HepG2 (cell line): ENCODE data around the gene ELP5. TPM values are rescaled to one million over a fixed set of nuclear protein-coding genes. Genes with fewer than 3 reads are reported as not detected.
A peak's percentile ranks its signal among the peaks of the same experiment; 100 is the strongest.

Experiments used
- FLYWCH1 ChIP-seq: sonication (generic); formaldehyde crosslinking; IDR thresholded peaks from 2 replicates; pipeline ENCODE4 v1.8.1; 2023; ENCODE audit warnings: mild to moderate bottlenecking, missing genetic modification reagents
- FOXA3 ChIP-seq: IDR thresholded peaks from 2 replicates; pipeline ENCODE4 v1.6.1; 2016; ENCODE audit warnings: missing genetic modification reagents, missing compliant biosample characterization
- GFI1 ChIP-seq: sonication (generic); formaldehyde crosslinking; IDR thresholded peaks from 2 replicates; pipeline ENCODE4 v1.5.0; 2020; ENCODE audit warnings: missing genetic modification reagents, mild to moderate bottlenecking, borderline replicate concordance
- HIVEP1 ChIP-seq: sonication (generic); formaldehyde crosslinking; IDR thresholded peaks from 2 replicates; pipeline ENCODE4 v1.4.0; 2020; ENCODE audit warnings: mild to moderate bottlenecking, missing genetic modification reagents
- HMG20A ChIP-seq: IDR thresholded peaks from 2 replicates; pipeline ENCODE4 v1.6.1; 2016; ENCODE audit warnings: borderline replicate concordance
- MAFF ChIP-seq: IDR thresholded peaks from 2 replicates; pipeline ENCODE4 v1.6.1; 2011; ENCODE audit warnings: low read depth, low read length, improper control_type of control experiment
- MEIS2 ChIP-seq: sonication (generic); formaldehyde crosslinking; IDR thresholded peaks from 2 replicates; pipeline ENCODE4 v1.9.0; 2021; ENCODE audit warnings: mild to moderate bottlenecking, missing genetic modification reagents
- MYNN ChIP-seq: sonication (generic); formaldehyde crosslinking; IDR thresholded peaks from 2 replicates; pipeline ENCODE4 v1.4.0; 2020; ENCODE audit warnings: mild to moderate bottlenecking, low read depth, missing genetic modification reagents
- NAIF1 ChIP-seq: sonication (generic); formaldehyde crosslinking; IDR thresholded peaks from 2 replicates; pipeline ENCODE4 v1.5.0; 2020; ENCODE audit warnings: mild to moderate bottlenecking, missing genetic modification reagents, borderline replicate concordance
- PCBP2 ChIP-seq: fragments of 200-400 bp; formaldehyde crosslinking; optimal IDR thresholded peaks from 2 replicates; pipeline ENCODE3; 2018; ENCODE audit warnings: low read length, low read depth; ENCODE audit not compliant: poor library complexity, severe bottlenecking
- RARA ChIP-seq: IDR thresholded peaks from 2 replicates; pipeline ENCODE4 v1.6.1; 2016; ENCODE audit warnings: missing genetic modification reagents, missing compliant biosample characterization
- RBM22 ChIP-seq: fragments of 200-400 bp; formaldehyde crosslinking; optimal IDR thresholded peaks from 2 replicates; pipeline ENCODE3; 2017; ENCODE audit warnings: mild to moderate bottlenecking, low read length, moderate library complexity
- SUZ12 ChIP-seq: fragments of 150-350 bp; IDR thresholded peaks from 2 replicates; pipeline ENCODE4 v1.6.1; 2014; ENCODE audit warnings: low read depth, low read length
- TBL1XR1 ChIP-seq: fragments of 150-350 bp; IDR thresholded peaks from 2 replicates; pipeline ENCODE4 v1.6.1; 2014; ENCODE audit warnings: borderline replicate concordance, low read length; ENCODE audit not compliant: partially characterized antibody
- THAP11 ChIP-seq: IDR thresholded peaks from 2 replicates; pipeline ENCODE4 v1.6.1; 2016; ENCODE audit warnings: missing biosample characterization, missing genetic modification reagents
- TIGD3 ChIP-seq: sonication (generic); formaldehyde crosslinking; IDR thresholded peaks from 2 replicates; pipeline ENCODE4 v1.5.1; 2020; ENCODE audit warnings: mild to moderate bottlenecking, missing genetic modification reagents, borderline replicate concordance
- TRAFD1 ChIP-seq: sonication (generic); formaldehyde crosslinking; IDR thresholded peaks from 2 replicates; pipeline ENCODE4 v1.5.1; 2020; ENCODE audit warnings: missing genetic modification reagents, mild to moderate bottlenecking, borderline replicate concordance
- ZFP1 ChIP-seq: IDR thresholded peaks from 2 replicates; pipeline ENCODE4 v1.6.1; 2016
- ZFX ChIP-seq: sonication (generic); formaldehyde crosslinking; IDR thresholded peaks from 2 replicates; pipeline ENCODE4 v1.4.0; 2020; ENCODE audit warnings: mild to moderate bottlenecking, low read depth, missing genetic modification reagents, moderate library complexity
- ZNF234 ChIP-seq: sonication (generic); formaldehyde crosslinking; conservative IDR thresholded peaks from 2 replicates; pipeline ENCODE4 v1.5.1; 2020; ENCODE audit warnings: mild to moderate bottlenecking, missing genetic modification reagents
- ZNF337 ChIP-seq: sonication (generic); formaldehyde crosslinking; IDR thresholded peaks from 2 replicates; pipeline ENCODE4 v1.5.1; 2020; ENCODE audit warnings: missing genetic modification reagents, low read depth, mild to moderate bottlenecking, borderline replicate concordance
- ZNF530 ChIP-seq: sonication (generic); formaldehyde crosslinking; IDR thresholded peaks from 2 replicates; pipeline ENCODE4 v1.5.0; 2020; ENCODE audit warnings: low read depth, mild to moderate bottlenecking, missing genetic modification reagents
- ZNF619 ChIP-seq: sonication (generic); formaldehyde crosslinking; IDR thresholded peaks from 2 replicates; pipeline ENCODE4 v1.4.0; 2020; ENCODE audit warnings: mild to moderate bottlenecking, missing genetic modification reagents
- ZNF780A ChIP-seq: sonication (generic); formaldehyde crosslinking; IDR thresholded peaks from 2 replicates; pipeline ENCODE4 v1.8.0; 2022; ENCODE audit warnings: mild to moderate bottlenecking, missing genetic modification reagents, moderate library complexity
- ZNF891 ChIP-seq: sonication (generic); formaldehyde crosslinking; IDR thresholded peaks from 2 replicates; pipeline ENCODE4 v1.5.0; 2020; ENCODE audit warnings: mild to moderate bottlenecking, missing genetic modification reagents
- polyA plus RNA-seq, 8 experiments: library from polyadenylated mRNA; depleted of rRNA in 3 of 8; stranded (reverse) in 7 of 8; unstranded in 1 of 8; fragments of >200 nt; fragmentation: Illumina TruSeq in 4 of 8; extraction: Trizol in 4 of 8; gene quantifications; 2 replicates each; pipeline versions ENCODE4 v1.2.1 to v1.2.3, GENCODE V29; 2011 to 2016; ENCODE audit warnings: low read depth in 4 of 8, missing spikeins in 1 of 8, mixed read lengths in 1 of 8; ENCODE audit not compliant: insufficient read depth in 1 of 8
- total RNA-seq, 5 experiments: library from RNA; depleted of rRNA; stranded (reverse); fragments of >200 nt; fragmentation: Illumina TruSeq; extraction: Trizol; gene quantifications; 2 replicates each; pipeline ENCODE4 v1.2.3, GENCODE V29; 2016; ENCODE audit warnings: low read depth in 1 of 5
- TF ChIP-seq, protein P1 (sequence below): sonication (generic); formaldehyde crosslinking; IDR thresholded peaks from 2 replicates; pipeline ENCODE4 v1.8.1; 2022; ENCODE audit warnings: low read depth, mild to moderate bottlenecking, missing genetic modification reagents
- TF ChIP-seq, protein P2 (sequence below): IDR thresholded peaks from 2 replicates; pipeline ENCODE4 v1.6.1; 2016

The ELP5 gene
- total and polyA plus RNA-seq, 2 of the 13 experiments (the other 11 are each of a cell fraction or from before 2014, with no cell fraction given): 67.6 to 69.8 TPM

DNA sequence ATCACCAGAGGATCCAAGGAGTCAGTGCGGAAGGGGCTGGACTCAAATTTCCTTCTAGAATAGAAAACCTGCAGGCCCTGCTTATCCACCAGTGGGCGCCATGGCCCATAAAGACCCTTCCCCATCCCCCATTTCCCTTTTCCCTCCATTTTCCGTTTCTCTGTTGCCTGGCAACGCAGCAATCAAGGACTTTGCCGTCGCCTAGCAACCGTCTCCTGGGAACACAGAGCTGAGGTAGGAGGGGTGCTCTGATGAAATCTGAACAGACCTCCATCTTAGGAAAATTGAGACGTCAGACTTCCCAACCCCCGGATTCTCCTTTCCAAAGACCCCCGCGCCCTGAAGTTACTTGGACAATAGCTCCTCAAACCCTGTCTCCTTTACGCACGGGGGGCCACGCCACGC is 38.1 kb upstream of the ELP5 start (continued):
- TF ChIP-seq TIGD3 (CRISPR knock-in tag): no peak
- TF ChIP-seq FLYWCH1 (CRISPR knock-in tag): no peak
- no peak for TF ChIP-seq ZNF780A (CRISPR knock-in tag)
- TF ChIP-seq ZNF891 (CRISPR knock-in tag): no peak
- TF ChIP-seq NAIF1 (CRISPR knock-in tag): 0 out of 2 replicates have a peak, but pooled peaks have one; percentile 11
- TF ChIP-seq ZFP1 (CRISPR knock-in tag): no peak
- no peak for TF ChIP-seq TRAFD1 (CRISPR knock-in tag)
- peak; percentile 94; the same call in 1 of the 2 replicates for TF ChIP-seq MYNN (CRISPR knock-in tag)
- TF ChIP-seq RARA: no peak
- TF ChIP-seq THAP11 (CRISPR knock-in tag): no peak
- no peak for TF ChIP-seq GFI1 (CRISPR knock-in tag)
- TF ChIP-seq ZNF619 (CRISPR knock-in tag): no peak
- no peak for TF ChIP-seq ZNF234 (CRISPR knock-in tag)
- no peak for TF ChIP-seq ZNF530
- TF ChIP-seq RBM22: peak; percentile 99
- TF ChIP-seq SUZ12: no peak
- no peak for TF ChIP-seq ZFX (CRISPR knock-in tag)
- no peak for TF ChIP-seq HMG20A (CRISPR knock-in tag)
- TF ChIP-seq MEIS2: no peak
- TF ChIP-seq FOXA3 (CRISPR knock-in tag): no peak
- TF ChIP-seq, protein P1, sequence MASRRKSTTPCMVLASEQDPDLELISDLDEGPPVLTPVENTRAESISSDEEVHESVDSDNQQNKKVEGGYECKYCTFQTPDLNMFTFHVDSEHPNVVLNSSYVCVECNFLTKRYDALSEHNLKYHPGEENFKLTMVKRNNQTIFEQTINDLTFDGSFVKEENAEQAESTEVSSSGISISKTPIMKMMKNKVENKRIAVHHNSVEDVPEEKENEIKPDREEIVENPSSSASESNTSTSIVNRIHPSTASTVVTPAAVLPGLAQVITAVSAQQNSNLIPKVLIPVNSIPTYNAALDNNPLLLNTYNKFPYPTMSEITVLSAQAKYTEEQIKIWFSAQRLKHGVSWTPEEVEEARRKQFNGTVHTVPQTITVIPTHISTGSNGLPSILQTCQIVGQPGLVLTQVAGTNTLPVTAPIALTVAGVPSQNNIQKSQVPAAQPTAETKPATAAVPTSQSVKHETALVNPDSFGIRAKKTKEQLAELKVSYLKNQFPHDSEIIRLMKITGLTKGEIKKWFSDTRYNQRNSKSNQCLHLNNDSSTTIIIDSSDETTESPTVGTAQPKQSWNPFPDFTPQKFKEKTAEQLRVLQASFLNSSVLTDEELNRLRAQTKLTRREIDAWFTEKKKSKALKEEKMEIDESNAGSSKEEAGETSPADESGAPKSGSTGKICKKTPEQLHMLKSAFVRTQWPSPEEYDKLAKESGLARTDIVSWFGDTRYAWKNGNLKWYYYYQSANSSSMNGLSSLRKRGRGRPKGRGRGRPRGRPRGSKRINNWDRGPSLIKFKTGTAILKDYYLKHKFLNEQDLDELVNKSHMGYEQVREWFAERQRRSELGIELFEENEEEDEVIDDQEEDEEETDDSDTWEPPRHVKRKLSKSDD (CRISPR knock-in tag): no peak
- no peak for TF ChIP-seq MAFF
- TF ChIP-seq ZNF337 (CRISPR knock-in tag): no peak
- TF ChIP-seq HIVEP1 (CRISPR knock-in tag): no peak
- TF ChIP-seq, protein P2, sequence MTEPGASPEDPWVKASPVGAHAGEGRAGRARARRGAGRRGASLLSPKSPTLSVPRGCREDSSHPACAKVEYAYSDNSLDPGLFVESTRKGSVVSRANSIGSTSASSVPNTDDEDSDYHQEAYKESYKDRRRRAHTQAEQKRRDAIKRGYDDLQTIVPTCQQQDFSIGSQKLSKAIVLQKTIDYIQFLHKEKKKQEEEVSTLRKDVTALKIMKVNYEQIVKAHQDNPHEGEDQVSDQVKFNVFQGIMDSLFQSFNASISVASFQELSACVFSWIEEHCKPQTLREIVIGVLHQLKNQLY (CRISPR knock-in tag): no peak
- no peak for TF ChIP-seq TBL1XR1
- no peak for TF ChIP-seq PCBP2
